Activated T-helper 1 cell treated with anti-CD3 and anti-CD28 coated beads, Interleukin-2, amount 50 U/mL, for 16 hours (primary cell): Measurements from ENCODE around the gene KDM5A.
"Not testable (repeated sequence)": the region's sequence is repeated elsewhere in the genome, so short reads cannot be mapped to it uniquely, and the experiment has no call there.

Source experiments
- DNase-seq, 2 donors: peaks; one replicate each; pipeline ENCODE4 v3.0.0-alpha.2; 2020; ENCODE audit warnings: low read depth in 1 of 2, low spot score in 1 of 2

The KDM5A gene

GRCh38 chr12:334125-334524, 55.0 kb downstream of the KDM5A start:
- no peak for DNase-seq

DNA sequence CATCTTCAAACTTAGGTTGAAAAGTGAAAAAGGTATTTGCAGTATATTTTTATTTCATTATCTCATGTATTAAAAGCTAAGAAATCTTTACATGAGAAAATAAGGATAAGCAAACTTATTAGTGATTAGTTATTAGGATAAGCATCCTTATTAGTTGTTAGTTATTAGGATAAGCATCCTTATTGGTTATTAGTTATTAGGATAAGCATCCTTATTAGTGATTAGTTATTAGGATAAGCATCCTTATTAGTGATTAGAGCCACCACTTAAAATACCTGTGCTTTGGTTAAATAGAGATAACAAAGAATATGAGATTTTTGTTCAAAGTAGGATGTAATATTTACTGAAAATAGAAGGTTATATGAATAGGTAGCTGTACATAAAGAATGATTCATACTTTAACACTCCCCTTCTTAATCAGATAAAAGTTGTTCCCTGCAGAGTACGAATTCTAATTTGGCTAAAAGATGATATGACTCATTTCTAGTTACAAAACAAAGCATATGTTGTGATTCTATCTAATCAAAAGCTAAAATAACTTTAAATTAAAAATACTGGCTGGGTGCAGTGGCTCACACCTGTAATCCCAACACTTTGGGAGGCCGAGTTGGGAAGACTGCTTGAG, 56.4 kb downstream of the KDM5A start:
- no peak for DNase-seq

DNA sequence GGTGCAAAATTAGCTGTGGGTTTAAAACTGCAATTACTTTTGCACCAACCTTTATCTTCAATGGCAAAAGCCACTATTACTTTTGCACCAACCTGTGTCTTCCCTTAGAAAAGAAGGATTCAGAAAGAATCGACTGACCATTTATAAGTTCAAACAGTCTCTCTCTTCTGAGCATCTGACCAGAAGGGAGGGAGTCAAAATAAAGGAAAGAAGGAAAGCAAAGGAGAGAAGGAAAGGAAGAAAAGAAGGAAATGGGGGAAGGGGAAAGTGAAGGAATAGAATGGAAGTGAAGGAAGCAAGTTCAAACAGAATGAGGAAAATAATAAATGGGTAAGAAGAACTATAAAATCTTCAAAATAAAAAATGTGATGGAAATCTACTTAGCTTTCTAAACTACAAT, 57.8 kb downstream of the KDM5A start:
- no peak for DNase-seq

GRCh38 chr12:325906-326305, 63.2 kb downstream of the KDM5A start:
- no peak for DNase-seq

DNA sequence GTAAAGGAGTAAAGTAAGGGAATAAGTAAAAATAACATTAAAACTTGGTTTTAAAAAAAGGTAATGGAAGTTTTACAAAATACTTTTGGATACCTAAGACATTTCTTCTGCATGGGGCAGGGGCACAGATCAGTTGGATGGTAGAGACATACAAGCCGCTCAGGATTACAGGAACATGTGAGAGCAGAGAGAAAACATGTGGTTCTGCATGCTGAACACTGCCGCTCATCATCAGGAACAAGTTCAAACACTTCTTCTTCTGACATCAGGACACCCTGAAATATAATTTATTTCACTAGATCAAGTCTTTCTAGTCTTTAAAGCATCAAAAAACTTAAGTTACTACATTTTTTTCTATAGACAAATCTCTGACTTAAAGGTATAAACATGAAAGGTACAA, 65.6 kb downstream of the KDM5A start:
- no peak for DNase-seq

- DNase-seq: no peak
Observed at GRCh38 chr12:321606-322326, 67.4 kb downstream of the KDM5A start.

GRCh38 chr12:318759-319515, 70.2 kb downstream of the KDM5A start:
- DNase-seq: no peak

- no peak for DNase-seq
Observed at GRCh38 chr12:308511-308910, 80.6 kb downstream of the KDM5A start.

DNA sequence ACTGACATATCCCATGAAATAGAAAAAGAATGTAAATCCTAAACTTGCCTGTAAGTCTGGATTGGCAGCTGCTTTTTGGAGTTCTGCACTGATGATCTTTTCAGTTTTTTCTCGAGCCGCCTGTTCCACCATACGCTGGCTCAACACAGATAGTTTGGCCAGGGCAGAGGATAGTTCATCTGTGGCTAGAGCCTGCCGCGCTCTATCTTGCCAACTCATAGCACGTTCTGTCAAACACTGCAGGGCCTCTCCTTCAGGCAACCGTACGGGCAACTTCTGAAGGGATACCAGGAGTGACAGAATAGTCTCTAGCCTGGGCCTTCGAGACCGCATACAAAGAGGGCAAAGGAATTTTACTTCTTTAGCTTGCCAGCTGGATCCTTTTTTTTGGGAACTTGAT, 81.7 kb downstream of the KDM5A start:
- no peak for DNase-seq

DNA sequence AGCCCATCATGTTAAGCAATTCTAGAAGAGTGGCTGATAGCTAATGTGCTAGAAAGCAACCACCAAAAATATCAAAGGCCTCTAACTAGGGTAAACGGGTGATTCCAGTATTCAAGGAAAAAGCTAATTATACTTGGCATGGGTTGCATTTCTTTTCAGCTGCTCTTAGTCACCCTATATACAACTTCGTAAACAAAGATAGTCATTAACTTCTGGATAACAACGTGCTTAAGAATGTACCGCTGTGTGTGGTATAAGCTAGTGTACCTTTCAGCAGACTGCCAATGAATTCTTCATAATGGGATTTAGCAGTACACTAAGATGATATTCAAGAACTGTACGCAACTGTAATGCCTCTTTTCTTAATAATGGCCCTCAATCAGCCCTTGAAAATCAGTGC, 84.3 kb downstream of the KDM5A start:
- DNase-seq: no peak

DNA sequence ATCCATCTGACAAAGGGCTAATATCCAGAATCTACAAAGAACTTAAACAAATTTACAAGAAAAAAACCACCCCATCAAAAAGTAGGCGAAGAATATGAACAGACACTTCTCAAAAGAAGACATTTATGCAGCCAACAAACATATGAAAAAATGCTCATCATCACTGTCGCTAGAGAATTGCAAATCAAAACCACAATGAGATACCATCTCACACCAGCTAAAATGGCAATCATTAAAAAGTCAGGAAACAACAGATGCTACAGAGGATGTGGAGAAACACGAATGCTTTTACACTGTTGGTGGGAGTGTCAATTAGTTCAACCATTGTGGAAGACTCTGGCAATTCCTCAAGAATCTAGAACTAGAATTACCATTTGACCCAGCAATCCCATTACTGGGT, 86.4 kb downstream of the KDM5A start:
- not testable (repeated sequence) for DNase-seq

- DNase-seq: not testable (repeated sequence)
Observed at GRCh38 chr12:300166-300565, 89.0 kb downstream of the KDM5A start.

DNA sequence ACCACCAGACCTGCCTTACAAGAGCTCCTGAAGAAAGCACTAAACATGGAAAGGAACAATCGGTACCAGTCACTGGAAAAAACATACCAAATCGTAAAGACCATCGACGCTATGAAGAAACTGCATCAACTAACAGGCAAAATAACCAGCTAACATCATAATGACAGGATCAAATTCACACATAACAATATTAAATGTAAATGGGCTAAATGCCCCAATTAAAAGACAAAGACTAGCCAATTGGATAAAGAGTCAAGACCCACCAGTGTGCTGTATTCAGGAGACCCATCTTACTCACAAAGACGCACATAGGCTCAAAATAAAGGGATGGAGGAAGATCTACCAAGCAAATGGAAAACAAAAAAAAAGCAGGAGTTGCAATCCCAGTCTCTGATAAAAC, 89.6 kb downstream of the KDM5A start:
- not testable (repeated sequence) for DNase-seq

GRCh38 chr12:298059-298458, 91.1 kb downstream of the KDM5A start:
- not testable (repeated sequence) for DNase-seq

GRCh38 chr12:295132-295531, 94.0 kb downstream of the KDM5A start:
- no peak for DNase-seq

- no peak for DNase-seq
Observed at GRCh38 chr12:293199-293598, 95.9 kb downstream of the KDM5A start.

- DNase-seq: no peak
Observed at GRCh38 chr12:292186-292585, 96.9 kb downstream of the KDM5A start.

- no peak for DNase-seq
Observed at GRCh38 chr12:291153-291723, 97.9 kb downstream of the KDM5A start.

DNA sequence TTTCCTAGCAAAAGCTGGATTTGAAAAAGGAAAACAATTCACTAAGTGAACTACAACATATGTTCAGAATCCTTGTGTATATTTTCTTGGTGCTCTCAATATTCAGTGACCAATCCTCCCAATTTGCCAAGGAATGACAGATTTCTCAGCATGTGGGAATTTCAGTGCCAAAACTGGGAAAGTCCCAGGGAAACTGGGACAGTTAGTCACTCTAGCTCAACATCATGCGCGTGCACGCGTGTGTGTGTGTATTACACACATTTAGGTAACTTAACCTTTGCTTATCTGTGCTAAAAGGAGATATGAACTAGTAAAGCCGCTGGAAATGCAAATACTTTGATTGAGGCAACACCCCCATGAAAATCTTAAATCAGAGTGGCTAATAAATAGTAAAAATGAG, 100.4 kb downstream of the KDM5A start:
- DNase-seq: no peak

- DNase-seq: no peak
Observed at GRCh38 chr12:286531-287300, 102.4 kb downstream of the KDM5A start.

GRCh38 chr12:278046-278445, 111.1 kb downstream of the KDM5A start:
- no peak for DNase-seq
